ENCODE data around the gene UNK.

Gene UNK

DNA sequence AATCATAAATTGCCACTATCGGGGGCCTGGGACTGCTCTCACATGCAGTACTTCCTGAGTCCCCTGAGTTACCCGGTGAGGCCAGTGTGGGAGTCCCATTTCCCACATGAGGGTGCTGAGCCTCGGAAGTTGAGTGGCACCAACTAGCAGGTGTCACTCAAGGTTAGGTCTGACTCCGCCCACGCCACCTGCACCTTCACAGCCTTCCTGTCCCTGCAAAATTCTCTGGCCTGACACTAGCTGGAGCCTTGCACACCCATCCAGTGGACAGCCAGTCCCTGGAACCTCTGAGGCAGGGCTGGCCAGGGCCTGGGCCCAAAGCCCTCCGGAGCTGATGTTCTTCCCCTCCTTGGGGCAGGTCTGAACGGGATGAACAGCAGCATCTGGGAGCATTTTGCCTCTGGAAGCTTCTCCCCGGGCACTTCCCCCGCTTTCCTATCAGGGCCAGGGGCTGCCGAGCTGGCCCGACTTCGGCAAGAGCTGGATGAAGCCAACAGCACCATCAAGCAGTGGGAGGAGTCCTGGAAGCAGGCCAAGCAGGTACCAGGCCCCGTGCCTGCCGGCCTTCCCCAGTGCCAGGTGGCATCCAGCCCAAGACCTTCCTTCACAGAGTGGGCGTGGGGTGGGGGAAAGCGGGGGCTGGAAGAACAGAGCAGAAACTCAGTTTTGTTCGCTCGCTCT, 37.7 kb downstream of the UNK start:
- DNase-seq (ENCODE audit: low read depth) = no peak
- no peak overlapping the region for H3K4me3 ChIP-seq (ENCODE audit: low read depth, low read length)
- TF ChIP-seq, protein P1, sequence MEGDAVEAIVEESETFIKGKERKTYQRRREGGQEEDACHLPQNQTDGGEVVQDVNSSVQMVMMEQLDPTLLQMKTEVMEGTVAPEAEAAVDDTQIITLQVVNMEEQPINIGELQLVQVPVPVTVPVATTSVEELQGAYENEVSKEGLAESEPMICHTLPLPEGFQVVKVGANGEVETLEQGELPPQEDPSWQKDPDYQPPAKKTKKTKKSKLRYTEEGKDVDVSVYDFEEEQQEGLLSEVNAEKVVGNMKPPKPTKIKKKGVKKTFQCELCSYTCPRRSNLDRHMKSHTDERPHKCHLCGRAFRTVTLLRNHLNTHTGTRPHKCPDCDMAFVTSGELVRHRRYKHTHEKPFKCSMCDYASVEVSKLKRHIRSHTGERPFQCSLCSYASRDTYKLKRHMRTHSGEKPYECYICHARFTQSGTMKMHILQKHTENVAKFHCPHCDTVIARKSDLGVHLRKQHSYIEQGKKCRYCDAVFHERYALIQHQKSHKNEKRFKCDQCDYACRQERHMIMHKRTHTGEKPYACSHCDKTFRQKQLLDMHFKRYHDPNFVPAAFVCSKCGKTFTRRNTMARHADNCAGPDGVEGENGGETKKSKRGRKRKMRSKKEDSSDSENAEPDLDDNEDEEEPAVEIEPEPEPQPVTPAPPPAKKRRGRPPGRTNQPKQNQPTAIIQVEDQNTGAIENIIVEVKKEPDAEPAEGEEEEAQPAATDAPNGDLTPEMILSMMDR (IDR thresholded peaks at IDR 0.05; ENCODE audit: low read depth, low read length, missing control alignments) = no peak

DNA sequence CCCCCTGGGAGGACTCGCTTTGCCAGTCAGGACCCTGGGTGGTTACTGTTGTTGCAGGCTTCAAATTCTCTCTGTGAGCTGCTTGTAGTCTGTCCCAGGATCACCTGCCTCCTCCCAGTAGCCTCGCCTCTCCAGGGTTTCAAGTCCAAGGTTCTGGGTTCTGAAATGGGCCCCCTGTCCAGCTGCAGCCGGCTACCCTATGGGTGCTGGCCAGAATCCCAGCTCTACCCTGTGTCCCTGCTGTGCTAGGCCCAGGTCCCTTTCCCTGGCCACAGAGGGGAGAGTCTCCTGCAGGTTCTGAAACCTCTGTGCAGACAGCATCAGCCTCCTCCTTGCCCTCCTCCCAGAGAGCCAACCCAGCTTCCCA, 38.2 kb downstream of the UNK start:
- H3K4me3 ChIP-seq (ENCODE audit: low read depth, low read length) = no peak overlapping the region
- TF ChIP-seq, protein P1 (IDR thresholded peaks at IDR 0.05; ENCODE audit: low read depth, low read length, missing control alignments) = no peak
- DNase-seq (ENCODE audit: low read depth) = no peak

DNA sequence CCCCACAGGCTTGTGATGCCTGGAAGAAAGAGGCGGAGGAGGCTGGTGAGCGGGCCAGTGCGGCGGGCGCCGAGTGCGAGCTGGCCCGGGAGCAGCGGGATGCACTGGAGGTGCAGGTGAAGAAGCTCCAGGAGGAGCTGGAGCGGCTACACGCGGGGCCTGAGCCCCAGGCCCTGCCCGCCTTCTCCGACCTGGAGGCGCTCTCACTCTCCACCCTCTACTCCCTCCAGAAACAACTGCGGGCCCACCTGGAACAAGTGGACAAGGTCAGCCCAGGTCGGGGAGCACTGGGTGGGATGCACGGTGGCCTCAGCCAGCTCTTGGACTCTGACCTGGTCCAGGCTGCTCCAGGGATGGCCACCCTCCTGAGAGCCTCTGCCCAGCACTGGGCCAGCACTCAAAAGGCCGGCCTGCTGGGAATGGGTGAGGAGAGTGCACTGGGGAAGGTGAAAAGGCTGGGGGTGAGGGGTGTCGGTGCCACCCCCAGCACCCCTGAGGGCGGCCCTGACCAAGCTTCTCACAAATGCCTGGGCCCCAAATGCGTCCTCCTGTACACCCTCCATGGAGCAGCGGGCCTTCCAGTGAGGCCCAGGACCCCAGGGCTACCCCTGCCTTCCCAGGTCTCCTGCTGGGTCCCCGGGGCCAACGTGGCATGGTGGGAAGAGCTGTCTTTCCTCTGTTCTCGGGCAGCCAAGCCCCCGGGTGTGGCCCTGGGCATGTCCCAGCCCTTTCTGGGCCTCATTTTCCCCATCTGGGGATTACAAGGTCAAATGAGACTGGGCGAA, 38.8 kb downstream of the UNK start:
- no peak for DNase-seq (ENCODE audit: low read depth)
- no peak overlapping the region for H3K4me3 ChIP-seq (ENCODE audit: low read depth, low read length)
- TF ChIP-seq, protein P1 (IDR thresholded peaks at IDR 0.05; ENCODE audit: low read depth, low read length, missing control alignments) = no peak

DNA sequence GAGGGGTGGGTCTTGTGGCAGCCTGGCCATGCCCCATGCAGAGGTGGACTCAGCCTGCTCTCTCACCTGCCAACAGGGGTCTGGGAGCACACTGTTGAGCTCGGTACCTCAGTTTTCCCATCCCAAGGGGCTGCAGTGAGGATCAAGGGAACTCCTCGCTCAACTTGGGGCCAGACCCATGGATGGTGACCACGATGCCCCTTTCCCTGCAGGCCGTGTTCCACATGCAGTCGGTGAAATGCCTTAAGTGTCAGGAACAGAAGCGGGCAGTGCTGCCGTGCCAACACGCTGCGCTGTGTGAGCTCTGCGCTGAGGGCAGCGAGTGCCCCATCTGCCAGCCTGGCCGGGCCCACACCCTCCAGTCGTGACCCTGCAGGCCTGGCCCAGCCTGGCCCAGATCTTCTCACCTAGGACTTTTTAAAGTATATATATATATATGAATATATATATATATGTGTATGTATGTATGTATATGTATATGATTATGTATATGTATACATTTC, 39.5 kb downstream of the UNK start:
- H3K4me3 ChIP-seq (ENCODE audit: low read depth, low read length) = no peak overlapping the region
- no peak for DNase-seq (ENCODE audit: low read depth)

DNA sequence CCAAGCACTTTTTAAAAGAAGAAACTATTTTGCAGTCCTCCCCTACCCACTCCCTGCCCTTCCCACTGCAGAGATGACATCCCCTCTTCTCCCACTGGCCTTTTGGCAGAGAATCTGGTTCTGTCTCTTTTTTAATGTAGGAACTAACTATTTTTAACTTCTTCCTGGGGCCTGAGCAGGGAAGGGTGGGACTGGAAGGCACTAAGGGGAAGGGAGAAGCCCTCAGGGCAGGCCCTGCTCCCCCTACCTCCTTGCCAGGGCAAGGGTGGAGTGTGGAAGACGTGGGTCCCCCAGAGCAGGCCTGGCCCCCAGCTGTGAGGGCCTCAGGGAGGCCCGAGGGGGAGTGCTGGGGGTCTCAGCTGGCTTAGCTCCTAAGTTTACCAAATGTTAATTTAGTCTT, 40.1 kb downstream of the UNK start:
- H3K4me3 ChIP-seq (ENCODE audit: low read depth, low read length) = no peak overlapping the region
- TF ChIP-seq, protein P1 (IDR thresholded peaks at IDR 0.05; ENCODE audit: low read depth, low read length, missing control alignments) = no peak
- DNase-seq (ENCODE audit: low read depth) = no peak

More for the DNA sequence above, 39.5 kb downstream of the UNK start:
- TF ChIP-seq, protein P1 (IDR thresholded peaks at IDR 0.05; ENCODE audit: low read depth, low read length, missing control alignments) = no peak

DNA sequence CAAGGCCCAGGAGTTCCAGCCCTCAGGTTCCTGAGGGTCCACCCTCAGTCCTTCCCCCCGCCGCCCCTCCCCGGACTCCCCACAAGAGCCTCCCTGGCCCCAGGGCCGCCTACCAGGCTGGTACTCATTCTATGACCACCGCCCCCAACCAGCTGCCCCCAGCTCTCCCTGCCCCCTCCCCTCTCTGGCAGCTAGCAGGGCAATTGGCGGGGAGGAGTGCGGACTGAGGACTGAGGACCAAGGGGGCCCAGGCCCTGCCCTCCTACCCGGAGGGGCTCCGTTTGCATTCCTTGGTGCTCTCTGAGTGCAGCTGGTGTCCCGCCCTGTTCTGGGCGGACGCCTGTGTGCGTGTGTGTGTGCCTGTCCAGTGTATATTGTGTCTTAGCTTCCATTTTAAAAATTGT, 40.5 kb downstream of the UNK start:
- TF ChIP-seq, protein P1 (IDR thresholded peaks at IDR 0.05; ENCODE audit: low read depth, low read length, missing control alignments) = no peak
- no peak for DNase-seq (ENCODE audit: low read depth)
- H3K4me3 ChIP-seq (ENCODE audit: low read depth, low read length) = no peak overlapping the region

Data from GM12864 (cell line).